ENCODE measurements around the gene KLHL3.
A peak's percentile ranks its signal among the peaks of the same experiment; 100 is the strongest.
"Not testable (repeated sequence)": the region's sequence is repeated elsewhere in the genome, so short reads cannot be mapped to it uniquely, and the experiment has no call there.

KLHL3 gene

GRCh38 chr5:137735555-137736284 lies at the start of gene KLHL3:
Gene KLHL3, minus strand, starts transcription at chr5:137736089. Its CDS starts 443 bp downstream, at chr5:137735646.
- DNase-seq = peak; percentile 57

- DNase-seq = no peak
Observed at GRCh38 chr5:137782984-137783536, 47.2 kb upstream of the KLHL3 start.

GRCh38 chr5:137782055-137782454 lies 46.2 kb upstream of the KLHL3 start:
- DNase-seq = no peak

GRCh38 chr5:137778772-137779564 lies 43.1 kb upstream of the KLHL3 start:
- DNase-seq = peak; percentile 39

- not testable (repeated sequence) for DNase-seq
Observed at GRCh38 chr5:137767937-137768336, 32.0 kb upstream of the KLHL3 start.

- DNase-seq = no peak
Observed at GRCh38 chr5:137761566-137761965, 25.7 kb upstream of the KLHL3 start.

GRCh38 chr5:137760719-137761516 lies 25.0 kb upstream of the KLHL3 start:
- DNase-seq = no peak

GRCh38 chr5:137760294-137760693 lies 24.4 kb upstream of the KLHL3 start:
- DNase-seq = no peak

- DNase-seq = no peak
Observed at GRCh38 chr5:137758715-137759306, 22.9 kb upstream of the KLHL3 start.

- DNase-seq = no peak
Observed at GRCh38 chr5:137758121-137758520, 22.2 kb upstream of the KLHL3 start.

- no peak for DNase-seq
Observed at GRCh38 chr5:137757634-137758033, 21.7 kb upstream of the KLHL3 start.

- no peak for DNase-seq
Observed at GRCh38 chr5:137754961-137755762, 19.3 kb upstream of the KLHL3 start.

- DNase-seq = peak; percentile 97
Observed at GRCh38 chr5:137754188-137754960, 18.5 kb upstream of the KLHL3 start, which contains the start of gene HNRNPA0. Gene HNRNPA0, minus strand, starts transcription at chr5:137754363. Its CDS starts 297 bp downstream, at chr5:137754066.

GRCh38 chr5:137753691-137754187 lies 17.9 kb upstream of the KLHL3 start:
- DNase-seq = no peak

GRCh38 chr5:137752905-137753690 lies 17.2 kb upstream of the KLHL3 start:
- no peak for DNase-seq

GRCh38 chr5:137751869-137752491 lies 16.1 kb upstream of the KLHL3 start:
- DNase-seq = peak; percentile 79

- DNase-seq = no peak
Observed at GRCh38 chr5:137750436-137750835, 14.5 kb upstream of the KLHL3 start.

- no peak for DNase-seq
Observed at GRCh38 chr5:137747848-137748247, 12.0 kb upstream of the KLHL3 start.

- DNase-seq = peak; percentile 75
Observed at GRCh38 chr5:137743031-137743640, 7.2 kb upstream of the KLHL3 start.

Data from fibroblast of upper back skin (primary cell).